NCI-H748 treated with DMSO at 0.1 percent for 48 hours (cell line): ENCODE measurements around the gene SF1.

ENCODE experiments used
- DNase-seq: peaks from one replicate; lab custom pipeline; 2025; lab: John Stamatoyannopoulos, UW

SF1 gene

DNA sequence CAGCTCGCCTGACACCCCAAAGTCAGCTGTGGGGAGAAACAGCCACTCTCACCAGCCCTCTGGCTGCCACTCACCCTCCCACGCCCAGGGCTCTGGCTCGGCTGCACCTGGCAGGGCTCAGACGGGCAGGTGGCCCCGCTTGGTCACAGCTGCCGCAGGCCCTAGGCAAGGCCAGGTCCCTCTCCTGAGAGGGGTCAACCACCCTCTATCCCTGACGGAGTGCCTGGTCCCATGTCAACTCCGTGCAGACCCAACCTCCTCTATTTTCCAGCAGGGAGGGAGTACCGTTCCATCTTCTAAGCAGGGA is 22.8 kb upstream of the SF1 start:
- no peak for DNase-seq

DNA sequence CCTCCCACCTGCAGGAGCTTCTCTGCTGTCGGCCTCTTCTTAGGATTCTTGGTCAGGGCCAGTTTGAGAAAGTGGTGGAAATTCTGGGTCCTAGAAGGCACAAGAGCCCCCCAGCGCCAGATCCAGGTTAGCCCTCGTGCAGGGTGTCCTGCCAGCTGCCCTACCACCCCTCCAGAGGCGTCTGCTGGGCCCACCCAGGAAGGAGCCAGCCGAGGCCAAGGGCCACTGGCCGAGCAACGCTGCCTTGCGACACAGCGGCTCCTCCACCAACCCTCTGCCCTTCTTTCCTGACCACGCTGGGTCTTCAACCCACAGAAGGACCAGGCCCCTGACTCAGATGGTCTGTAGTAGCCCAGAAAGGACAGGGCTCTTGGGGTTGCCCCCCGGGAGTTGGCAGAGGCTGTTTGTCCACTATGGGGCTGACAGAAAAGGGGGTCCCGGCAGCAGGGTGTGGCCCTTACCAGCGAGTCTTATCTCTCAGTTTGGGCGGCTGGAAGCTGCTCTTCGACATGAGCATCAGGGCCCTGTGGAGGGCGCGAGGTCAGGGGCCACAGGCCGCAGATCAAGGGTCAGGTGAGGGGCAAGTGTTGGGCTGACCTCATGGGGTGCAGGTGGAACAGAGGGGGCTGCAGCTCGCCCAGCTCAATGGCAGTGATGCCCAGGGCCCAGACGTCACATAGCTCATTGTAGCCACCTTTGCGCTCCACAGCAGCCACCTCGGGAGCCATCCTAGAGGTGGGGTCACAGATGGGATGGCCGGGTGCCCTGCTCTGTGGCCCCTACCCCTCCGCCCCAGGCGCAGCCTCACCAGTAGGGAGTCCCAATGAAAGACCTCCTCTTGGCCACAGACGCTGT is 22.2 kb upstream of the SF1 start:
- no peak for DNase-seq

DNA sequence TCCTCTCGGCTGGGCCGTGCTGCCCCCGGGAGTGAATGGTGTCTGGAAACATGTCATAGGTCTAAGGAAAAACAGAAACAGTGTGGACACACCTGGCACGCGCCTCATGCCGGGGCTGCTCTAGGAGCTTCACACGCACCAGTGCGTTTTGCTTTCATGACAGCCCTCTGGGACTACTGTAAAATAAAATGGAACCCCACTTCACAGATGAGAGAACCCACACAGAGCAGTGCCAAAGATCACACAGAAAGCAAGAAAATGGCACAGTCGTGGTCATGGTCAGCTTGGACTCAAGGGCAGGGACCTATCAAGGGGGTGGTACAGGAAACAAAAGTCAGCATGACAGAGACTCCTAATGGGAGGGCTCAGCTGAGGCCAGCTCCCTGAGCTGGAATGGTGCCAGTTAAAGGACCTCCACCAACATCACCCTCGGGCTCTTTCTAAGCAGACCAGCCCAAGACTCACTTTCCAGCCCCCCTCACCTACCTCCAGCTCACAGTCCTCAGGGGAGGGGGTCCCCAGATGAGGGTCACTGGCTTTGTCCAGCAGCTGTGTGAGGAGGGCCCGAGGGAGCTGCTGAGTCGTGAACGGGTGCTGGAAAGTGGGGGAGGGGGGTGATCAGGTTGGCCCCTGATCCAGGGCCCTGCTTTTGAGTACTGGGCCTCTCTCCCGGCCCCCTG is 21.4 kb upstream of the SF1 start:
- DNase-seq: no peak

DNA sequence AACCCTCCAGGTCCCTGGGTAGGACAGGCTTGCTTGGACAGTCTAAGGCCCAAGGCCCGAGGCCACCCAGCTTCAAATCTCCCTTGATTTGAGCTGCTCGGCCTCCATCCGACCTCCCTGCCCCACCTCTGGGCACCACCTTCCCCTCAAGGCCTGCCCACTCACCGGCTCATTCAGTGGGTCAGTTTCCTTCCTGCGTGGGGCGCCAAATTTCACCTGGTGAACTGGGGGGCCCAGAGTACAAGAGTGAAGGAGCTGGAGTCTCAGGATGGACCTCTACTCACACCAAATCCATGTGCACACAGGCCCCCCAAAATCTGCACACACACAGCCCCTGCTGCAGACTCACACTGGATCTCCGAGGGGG is 20.9 kb upstream of the SF1 start:
- no peak for DNase-seq

DNA sequence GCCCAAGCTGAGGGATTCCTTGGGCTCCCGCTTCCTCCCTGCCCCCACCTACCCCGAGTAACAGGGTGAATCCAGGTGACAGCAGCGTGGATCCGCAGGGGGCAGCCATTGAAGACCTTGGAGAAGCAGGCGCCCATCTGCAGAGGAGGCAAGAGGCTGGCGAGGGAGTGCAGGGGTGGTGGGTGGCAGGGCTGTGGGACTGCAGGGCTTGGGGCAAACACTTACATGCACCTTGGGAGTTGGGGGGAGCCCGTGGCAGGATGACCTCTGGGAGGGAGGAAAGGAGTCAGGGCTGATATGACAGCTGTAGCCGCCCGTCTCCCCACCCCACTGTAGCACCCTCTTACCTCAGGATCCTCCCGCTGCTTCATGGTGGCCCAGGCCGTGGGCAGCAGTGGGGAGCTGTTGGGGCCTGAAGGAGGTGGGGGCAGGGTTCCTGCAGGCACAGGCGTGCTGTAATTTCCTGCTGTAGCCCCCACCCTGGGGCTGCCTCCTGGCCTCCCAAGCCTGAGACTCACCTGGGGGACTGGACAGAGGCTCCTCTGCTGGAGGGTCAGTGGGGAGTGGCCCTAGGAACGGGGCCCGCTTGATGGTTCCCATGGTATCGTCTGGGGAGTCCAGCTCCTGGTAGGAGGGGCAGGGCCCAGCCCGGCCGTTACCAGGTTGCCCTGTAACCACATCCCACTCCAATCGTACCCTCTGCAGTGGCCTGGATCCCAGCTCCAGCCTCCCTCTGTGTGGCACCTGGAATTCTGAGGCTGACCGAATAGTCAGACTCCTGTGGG is 18.6 kb upstream of the SF1 start:
- DNase-seq: no peak

DNA sequence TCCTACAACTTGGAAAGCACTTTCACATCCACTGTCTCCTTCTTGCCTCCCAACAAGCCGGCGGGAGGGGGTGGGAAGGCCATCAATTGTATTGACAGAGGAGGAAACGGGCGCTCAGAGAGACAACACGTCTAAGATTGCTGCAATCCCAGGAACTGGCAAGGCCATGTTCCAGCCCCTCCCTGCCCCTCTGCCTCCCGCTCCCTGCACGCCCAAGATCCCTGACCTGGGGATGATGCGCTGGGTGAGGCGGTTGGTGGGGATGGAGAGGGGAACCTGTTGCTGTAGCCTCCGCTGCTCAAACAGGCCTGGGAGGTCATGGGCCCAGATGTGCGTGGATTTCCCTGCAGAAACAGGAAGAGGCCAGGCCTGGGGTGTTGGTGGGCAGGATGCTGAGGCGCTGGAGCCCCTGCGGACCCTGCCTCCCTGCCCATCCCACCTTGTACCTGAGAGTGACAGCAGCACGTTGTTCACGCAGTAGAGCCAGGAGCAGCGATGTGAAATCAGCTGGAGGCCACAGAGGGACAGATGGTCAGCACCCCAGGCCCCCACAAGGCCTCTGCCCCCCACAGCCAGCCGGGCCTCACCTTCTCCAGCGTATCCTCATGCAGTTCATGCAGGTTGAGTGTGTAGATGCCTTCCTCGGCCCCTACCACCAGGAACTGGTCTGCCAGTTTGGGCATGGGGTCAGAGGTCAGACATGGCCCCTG is 17.9 kb upstream of the SF1 start:
- DNase-seq: no peak

DNA sequence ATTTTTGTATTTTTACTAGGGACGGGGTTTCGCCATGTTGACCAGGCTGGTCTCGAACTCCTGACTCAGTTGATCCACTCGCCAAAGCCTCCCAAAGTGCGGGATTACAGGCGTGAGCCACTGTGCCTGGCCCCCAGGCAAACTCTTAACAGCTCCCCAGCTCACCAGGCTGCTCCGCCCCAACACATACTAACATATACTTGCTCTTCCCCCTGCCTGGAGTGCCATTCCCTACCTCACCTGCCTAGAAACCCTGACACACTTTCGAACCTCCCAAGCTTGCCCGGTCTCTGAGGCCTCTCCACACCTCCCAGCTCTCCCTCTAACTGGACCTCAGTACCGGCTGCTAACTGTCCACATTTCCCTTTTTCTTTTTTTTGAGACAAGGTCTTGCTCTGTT is 16.2 kb upstream of the SF1 start:
- DNase-seq: no peak

DNA sequence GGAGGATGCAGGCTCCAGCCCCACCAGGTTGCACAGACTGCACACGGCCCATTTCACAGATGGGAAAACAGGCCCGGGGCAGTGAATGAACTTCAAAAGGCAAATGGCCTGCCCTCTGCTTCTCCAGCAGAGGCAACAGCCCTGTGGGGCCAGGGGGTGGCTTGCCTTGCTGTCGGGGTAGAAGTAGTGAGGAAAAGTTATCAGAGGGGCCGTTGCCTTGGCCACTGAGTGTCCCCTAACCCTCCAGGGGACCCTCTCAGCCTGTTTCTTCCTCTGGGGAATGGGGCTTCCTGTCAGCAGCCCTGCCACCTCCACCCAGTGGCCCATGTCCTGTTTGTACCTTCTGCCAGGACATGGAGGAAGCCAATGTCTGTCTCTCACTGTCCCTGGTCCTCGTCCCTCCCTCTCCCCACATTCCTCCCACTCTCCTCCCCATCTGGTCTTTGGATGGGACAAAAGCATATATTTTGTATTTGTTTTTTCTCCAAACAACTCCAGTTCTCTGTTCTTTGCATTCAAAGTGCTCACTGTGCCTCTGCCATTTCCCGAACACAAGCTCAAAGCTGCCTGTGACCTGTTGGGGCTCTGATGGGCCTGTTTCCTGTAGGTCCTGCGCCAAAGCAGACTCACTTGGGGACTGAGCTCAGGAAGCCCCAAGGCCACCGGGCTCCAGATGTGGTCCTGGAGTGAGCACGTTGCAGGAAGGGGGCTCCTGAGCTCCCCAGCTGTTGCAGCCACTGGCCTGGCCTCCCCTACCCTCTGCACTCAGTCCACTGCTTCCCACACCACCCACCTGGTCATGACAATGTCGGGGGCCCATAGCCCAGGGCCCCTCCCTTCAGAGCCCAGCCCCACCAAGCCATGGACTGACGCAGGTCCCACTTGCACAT is 15.2 kb upstream of the SF1 start:
- no peak for DNase-seq

DNA sequence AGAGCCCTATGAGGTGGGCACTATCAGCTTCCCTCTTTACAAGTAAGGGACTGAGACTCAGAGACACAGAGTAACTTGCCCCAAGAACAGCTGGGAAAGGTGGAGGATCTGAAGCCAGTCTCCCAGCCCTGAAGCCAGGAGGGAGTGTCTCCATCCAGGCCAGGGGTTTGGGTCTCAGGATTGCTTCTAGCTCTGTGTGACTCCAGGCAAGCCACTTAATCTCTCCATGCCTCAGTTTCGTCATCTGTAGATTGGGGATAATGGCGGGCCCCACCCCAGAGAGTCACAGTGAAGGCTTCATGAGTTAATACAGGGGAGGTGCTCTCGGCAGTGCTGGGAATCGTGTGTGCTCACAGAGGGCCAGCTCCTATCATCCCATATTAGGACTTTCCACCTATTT is 14.1 kb upstream of the SF1 start:
- no peak for DNase-seq

DNA sequence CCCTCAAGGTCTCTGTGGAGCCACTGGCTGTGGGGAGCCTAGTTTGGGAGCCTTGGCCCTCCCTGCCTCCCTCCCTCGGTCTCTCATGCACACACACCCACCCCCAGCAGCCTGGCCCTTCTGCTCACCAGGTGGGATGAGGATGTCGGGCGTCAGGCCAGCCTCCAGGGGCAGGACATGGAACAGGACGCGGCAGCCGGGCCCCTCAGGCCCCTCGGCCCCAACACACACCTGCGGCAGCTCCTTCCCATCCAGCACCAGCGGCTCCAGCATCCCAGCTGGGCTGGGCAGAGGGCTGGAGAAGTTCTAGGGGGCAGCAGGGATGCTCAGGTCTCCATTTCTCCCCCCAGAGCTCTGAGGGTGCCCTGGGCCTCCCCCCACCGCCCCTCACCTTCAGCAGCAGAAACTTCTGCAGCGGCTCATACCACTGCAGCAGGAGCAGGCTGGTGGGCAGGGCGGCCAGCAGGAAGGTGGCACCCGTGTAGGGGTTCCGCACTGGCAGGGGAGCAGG is 13.5 kb upstream of the SF1 start:
- no peak for DNase-seq

DNA sequence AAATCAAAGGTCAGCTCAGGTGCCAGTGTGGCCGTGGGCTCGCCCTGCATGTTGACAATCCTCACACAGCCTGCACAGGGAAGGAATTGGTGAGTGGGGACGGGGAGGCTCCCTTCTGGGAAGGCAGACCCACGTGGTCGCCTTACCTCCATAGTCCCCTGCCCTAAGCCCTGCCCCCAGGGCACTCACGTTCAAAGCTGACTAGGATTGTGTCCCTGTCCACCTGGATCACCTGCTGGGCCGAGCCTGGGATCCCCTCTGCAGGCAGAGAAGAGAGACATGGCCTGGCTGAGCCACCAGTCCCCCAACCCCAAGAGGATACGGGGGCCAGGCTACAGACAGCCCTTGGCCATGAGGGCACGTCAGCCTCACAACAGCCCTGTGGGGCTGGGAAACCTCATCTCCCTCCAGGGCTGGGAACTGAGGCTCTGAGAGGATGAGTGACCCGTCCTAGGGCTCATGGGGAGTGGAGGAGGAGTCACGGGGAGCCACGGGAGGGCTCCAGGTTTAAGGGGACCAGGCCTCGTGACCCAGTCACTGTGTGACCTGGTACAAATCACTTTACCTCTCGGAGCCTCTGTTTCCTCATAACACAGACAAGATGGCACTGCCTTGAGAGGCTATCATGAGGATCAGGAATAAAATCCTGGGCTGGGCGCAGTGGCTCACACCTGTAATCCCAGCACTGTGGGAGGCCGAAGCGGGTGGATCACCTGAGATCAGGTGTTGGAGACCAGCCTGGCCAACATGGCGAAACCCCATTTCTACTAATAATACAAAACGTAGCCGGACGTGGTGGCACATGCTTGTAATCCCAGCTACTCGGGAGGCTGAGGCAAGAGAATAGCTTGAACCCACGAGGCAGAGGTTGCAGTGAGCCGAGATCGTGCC is 12.1 kb upstream of the SF1 start:
- DNase-seq: no peak

DNA sequence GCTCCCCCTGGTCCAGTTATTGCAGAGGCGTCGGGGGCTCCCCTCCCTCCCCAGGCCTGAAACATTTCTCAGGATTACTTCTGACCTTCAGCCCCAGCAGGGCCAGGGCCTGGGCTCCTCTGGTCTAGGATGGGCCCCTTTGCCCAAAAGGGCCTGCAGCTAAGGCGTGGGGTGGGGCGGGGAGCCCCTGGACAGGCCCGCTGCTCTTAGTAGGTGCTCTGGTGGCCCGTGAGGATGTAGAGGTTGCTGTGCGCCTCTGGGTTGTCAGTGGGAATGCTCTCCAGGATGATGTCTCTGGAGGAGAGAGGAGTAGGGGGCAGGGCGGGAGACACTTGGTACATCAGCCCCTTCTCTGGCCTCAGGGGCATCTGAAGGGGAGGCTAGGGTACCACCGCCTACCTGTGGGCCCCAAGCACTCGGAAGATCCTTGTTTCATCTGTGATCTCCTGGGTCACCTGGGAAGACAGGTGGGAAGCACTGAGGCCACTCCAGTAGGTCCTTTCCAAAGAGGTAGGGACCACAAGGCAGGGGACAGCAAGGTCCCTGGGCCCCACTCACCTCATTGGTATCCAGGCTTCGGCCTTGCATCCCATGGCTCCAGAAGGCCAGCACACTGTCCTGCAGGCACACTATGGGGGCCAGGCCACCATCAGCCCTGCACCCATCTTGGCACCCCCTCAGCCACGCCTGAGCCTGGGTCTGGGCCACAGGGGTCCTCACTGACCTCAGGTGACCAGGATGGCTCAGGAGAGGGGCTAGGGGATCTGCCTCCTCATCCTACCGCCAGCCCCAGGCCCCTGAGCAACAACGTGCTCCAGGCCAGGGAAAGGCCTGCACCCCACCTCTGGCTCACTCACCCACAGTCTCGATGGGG is 11.2 kb upstream of the SF1 start:
- no peak for DNase-seq

DNA sequence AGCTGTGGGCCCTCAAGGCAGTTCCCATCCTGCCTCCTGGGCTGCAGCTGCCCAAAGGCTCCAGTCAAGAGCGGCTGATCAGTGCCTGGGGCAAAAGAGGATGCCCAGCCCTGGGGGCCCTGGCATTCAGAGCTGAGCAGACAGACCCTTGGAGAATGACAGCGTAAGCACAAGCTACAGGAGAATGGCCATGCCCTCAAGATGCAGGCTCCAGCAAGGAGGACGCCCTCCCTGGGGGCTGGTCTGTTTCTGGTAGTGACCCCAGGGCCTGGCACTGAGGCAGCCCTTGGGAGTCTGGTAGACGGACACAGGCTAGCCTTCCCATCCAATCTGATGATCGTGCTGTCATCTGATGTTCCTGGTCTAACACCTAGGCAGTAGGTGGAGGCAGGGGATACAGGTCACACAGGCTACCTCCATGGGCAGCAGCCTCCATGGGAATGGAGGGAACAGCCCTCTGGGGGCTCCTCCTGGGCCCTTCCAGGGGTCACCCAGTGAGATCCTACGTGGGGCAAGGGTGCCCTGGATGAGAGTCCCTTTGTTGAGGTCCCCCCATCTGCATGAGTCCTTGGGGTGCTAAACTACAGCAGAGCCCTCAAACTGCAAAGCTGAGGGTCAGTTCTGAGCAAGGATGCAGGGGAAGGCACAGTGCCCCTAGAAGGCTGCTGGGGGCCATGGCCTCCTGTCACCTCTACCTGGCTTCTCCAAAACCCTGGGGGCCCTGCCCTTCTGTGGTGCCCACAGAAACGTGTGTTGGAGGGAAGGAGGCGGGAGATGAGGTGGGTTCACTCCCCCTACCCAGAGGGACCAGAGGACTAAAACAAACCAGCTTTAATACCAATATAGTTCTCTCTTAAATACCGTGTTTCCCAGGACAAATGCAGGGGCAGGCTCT is 10.2 kb upstream of the SF1 start:
- no peak for DNase-seq

DNA sequence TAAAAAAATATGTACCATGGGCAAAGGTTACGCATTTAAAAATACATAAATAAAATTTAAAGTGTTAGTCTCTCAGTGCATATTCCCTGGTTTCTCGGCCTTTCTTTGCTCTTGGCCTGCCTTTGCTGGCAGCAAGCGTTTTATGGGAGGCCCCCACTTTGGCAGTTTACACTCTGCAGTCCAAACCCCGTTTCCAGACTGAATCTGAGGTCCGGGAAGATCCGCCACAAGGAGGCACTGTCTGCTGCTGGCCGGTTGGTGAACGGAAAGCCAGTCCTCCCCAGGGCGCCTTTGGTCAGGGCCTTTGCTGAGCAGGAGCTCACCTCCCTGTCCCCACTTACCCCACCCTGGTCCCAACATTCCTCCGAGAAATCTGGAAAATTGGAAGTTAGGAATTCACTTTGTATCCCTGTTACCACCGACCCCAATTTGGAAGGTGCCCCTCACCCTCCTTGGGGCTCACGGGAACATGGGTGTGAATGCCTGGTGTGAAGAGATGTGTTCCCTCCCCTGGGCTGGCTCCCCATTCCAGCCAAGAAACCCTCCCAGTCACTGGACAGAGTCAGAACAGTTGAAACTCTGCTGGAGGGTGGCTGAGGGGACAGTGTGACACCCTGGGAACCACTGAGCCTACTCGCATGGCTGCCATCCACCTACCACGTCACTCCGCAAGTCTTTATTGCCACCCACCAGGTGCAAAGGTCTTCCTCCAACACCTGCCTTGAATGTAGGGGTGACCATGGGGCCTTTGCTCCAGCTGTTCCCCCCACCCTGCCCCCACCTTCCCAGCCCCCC is 9.4 kb upstream of the SF1 start:
- no peak for DNase-seq

DNA sequence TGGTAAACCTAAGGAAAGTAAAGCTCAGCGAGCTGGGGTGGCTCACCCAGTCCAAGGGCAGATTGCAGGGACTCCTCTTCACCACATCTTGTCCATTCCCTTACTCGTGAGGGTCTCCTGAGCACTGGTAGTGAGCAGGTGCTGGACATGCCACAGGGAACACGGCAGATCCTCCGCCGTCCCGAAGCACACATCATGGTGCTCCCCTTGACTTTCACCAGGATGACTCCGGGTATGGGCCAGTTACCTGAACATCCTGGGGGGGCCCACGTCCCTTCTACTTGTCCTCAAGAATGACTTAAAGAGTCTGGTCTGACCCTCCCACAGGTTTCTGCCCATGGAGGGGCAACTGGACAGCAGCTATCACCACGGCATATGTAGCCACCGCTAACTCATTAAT is 8.0 kb upstream of the SF1 start:
- no peak for DNase-seq

DNA sequence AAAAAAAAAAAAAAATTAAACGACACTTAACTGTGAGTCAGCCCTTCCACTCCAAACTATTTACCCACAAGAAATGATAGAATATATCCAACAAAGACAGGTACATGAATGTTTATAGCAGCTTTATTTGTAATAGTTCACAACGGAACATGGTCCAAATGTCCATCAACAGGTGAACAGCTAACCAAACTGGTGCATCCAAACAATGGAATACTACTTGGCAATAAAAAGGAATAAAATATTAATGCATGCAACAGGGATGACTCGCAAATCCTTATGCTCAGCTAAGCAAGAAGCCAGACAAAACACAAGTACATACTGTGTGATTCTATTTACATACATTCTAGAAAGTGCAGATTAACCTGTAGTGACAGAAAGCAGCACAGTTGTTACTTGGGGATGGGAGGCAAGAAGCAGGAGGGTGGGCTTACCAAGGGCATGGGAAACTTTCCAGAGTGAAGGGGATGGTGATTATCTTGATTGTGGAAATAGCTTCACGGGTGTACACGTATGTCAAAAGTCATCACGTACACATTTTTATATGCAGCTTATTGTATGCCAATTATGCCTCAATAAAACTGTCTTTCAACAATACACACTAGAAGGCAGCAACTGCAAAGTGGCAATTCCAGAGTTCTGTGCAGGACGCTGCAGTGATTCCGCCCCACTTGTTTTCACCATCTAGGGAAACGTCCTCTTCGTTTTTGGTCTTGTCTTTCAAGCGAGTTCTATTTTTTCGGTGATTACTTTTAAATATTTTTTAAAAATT is 6.7 kb upstream of the SF1 start:
- DNase-seq: no peak

DNA sequence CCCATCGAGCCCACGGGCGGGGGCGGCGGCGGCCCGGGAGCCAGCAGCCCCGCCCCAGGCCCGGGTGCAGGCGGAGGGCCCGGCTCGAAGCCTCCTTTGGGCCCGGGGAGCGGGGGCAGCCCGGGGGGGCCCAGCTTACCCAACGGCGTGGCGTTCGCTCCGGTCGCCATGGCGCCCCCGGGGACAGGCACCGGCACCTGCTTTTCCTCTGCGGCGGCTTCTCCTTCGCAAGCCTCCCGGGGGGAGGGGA is 194 bp downstream of the SF1 start:
- DNase-seq: no peak
